ENCODE measurements around the gene ZNF429.

Gene ZNF429

GRCh38 chr19:21587117-21587461 lies 81.7 kb downstream of the ZNF429 start:
- H3K36me3 ChIP-seq (ENCODE audit: insufficient read depth): no peaks in the 10 kb centered on the region
- TF ChIP-seq, protein P1, sequence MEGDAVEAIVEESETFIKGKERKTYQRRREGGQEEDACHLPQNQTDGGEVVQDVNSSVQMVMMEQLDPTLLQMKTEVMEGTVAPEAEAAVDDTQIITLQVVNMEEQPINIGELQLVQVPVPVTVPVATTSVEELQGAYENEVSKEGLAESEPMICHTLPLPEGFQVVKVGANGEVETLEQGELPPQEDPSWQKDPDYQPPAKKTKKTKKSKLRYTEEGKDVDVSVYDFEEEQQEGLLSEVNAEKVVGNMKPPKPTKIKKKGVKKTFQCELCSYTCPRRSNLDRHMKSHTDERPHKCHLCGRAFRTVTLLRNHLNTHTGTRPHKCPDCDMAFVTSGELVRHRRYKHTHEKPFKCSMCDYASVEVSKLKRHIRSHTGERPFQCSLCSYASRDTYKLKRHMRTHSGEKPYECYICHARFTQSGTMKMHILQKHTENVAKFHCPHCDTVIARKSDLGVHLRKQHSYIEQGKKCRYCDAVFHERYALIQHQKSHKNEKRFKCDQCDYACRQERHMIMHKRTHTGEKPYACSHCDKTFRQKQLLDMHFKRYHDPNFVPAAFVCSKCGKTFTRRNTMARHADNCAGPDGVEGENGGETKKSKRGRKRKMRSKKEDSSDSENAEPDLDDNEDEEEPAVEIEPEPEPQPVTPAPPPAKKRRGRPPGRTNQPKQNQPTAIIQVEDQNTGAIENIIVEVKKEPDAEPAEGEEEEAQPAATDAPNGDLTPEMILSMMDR (conservative IDR thresholded peaks at IDR 0.05; ENCODE audit: low read depth, low read length): no peak
- H3K4me1 ChIP-seq (ENCODE audit: low read depth, poor library complexity, severe bottlenecking): no peaks in the 10 kb centered on the region
- no peaks in the 10 kb centered on the region for H4K20me1 ChIP-seq (ENCODE audit: insufficient read depth)
- no peaks in the 10 kb centered on the region for H3K79me2 ChIP-seq (ENCODE audit: insufficient read depth, low read depth)
- no peaks in the 10 kb centered on the region for H3K27me3 ChIP-seq (ENCODE audit: insufficient read depth, low read depth)
- no peak overlapping the region for H3K9ac ChIP-seq
- H3K27ac ChIP-seq: no peak overlapping the region
- no peak overlapping the region for H3K4me2 ChIP-seq
- no peak overlapping the region for H2AFZ ChIP-seq (ENCODE audit: low read depth)
- no peak overlapping the region for H3K4me3 ChIP-seq (IDR thresholded peaks at IDR 0.05; ENCODE audit: insufficient read depth, low read depth, low read length)

GRCh38 chr19:21587549-21587948 lies 82.1 kb downstream of the ZNF429 start:
- Histone ChIP-seq H3K27me3 (ENCODE audit: insufficient read depth, low read depth) (no peaks in the 10 kb centered on the region), H3K9ac (no peak overlapping the region), H3K27ac (no peak overlapping the region), H2AFZ (ENCODE audit: low read depth) (no peak overlapping the region), H3K36me3 (ENCODE audit: insufficient read depth) (no peaks in the 10 kb centered on the region), H3K4me2 (no peak overlapping the region), H3K4me1 (ENCODE audit: low read depth, poor library complexity, severe bottlenecking) (no peaks in the 10 kb centered on the region), H3K79me2 (ENCODE audit: insufficient read depth, low read depth) (no peaks in the 10 kb centered on the region), H4K20me1 (ENCODE audit: insufficient read depth) (no peaks in the 10 kb centered on the region), H3K4me3 (IDR thresholded peaks at IDR 0.05; ENCODE audit: insufficient read depth, low read depth, low read length) (no peak overlapping the region)
- TF ChIP-seq, protein P1 (conservative IDR thresholded peaks at IDR 0.05; ENCODE audit: low read depth, low read length): no peak

DNA sequence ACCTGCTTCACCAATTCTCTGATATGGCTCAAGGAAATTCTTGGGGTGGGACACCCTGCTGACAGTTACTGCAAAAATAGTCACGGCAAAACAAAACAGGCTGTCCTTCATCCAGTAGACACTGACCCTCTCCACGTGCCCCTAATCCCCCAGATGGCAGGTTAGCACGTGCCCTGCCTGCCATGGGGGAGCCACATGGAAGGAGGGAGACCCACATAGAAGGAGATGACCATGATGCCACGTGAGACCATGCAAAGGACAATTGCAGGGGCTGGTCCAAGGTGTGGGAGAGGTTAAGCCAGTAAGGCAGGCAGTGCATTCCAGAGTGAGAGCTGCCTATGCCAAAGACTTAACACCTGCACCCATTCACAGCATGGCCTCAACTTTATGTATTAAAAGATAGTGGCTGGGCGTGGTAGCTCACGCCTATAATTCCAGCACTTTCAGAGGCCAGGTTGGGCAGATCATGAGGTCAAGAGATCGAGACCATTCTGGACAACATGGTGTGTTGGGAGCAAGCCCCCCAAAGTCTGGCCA lies 82.7 kb downstream of the ZNF429 start:
- TF ChIP-seq, protein P1 (conservative IDR thresholded peaks at IDR 0.05; ENCODE audit: low read depth, low read length): no peak
- H3K36me3 ChIP-seq (ENCODE audit: insufficient read depth): no peaks in the 10 kb centered on the region
- H4K20me1 ChIP-seq (ENCODE audit: insufficient read depth): no peaks in the 10 kb centered on the region
- H3K4me2 ChIP-seq: no peak overlapping the region
- no peaks in the 10 kb centered on the region for H3K27me3 ChIP-seq (ENCODE audit: insufficient read depth, low read depth)
- no peaks in the 10 kb centered on the region for H3K79me2 ChIP-seq (ENCODE audit: insufficient read depth, low read depth)
- no peak overlapping the region for H2AFZ ChIP-seq (ENCODE audit: low read depth)
- no peaks in the 10 kb centered on the region for H3K4me1 ChIP-seq (ENCODE audit: low read depth, poor library complexity, severe bottlenecking)
- no peak overlapping the region for H3K4me3 ChIP-seq (IDR thresholded peaks at IDR 0.05; ENCODE audit: insufficient read depth, low read depth, low read length)
- H3K9ac ChIP-seq: no peak overlapping the region
- H3K27ac ChIP-seq: no peak overlapping the region

DNA sequence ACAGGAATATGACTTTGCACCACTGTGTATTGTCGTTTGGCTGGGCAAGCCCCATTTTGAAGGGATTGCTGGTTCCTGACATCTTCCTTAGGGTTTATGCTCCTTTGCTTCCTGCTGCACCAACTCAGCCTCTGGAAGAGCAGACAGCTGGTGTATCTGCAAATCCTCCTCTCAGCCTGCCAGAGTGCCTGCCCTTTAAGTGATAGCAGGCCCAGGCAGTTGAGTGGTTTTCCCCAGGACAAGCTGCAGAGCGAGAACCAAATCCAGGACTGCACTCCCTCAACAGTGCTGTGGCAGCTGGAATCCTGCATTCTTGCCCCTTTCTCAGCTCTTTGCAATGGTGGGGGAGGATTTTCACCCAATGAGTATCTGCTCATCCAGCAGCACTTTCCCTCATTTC lies 85.5 kb downstream of the ZNF429 start:
- TF ChIP-seq, protein P1 (conservative IDR thresholded peaks at IDR 0.05; ENCODE audit: low read depth, low read length): no peak
- Histone ChIP-seq H3K27ac (no peak overlapping the region), H2AFZ (ENCODE audit: low read depth) (no peak overlapping the region)

More for the DNA sequence above, 85.5 kb downstream of the ZNF429 start:
- no peak overlapping the region for H3K4me2 ChIP-seq
- no peak overlapping the region for H3K9ac ChIP-seq
- H4K20me1 ChIP-seq (ENCODE audit: insufficient read depth): no peaks in the 10 kb centered on the region
- no peaks in the 10 kb centered on the region for H3K36me3 ChIP-seq (ENCODE audit: insufficient read depth)
- H3K79me2 ChIP-seq (ENCODE audit: insufficient read depth, low read depth): no peaks in the 10 kb centered on the region
- no peaks in the 10 kb centered on the region for H3K4me1 ChIP-seq (ENCODE audit: low read depth, poor library complexity, severe bottlenecking)
- no peak overlapping the region for H3K4me3 ChIP-seq (IDR thresholded peaks at IDR 0.05; ENCODE audit: insufficient read depth, low read depth, low read length)
- no peaks in the 10 kb centered on the region for H3K27me3 ChIP-seq (ENCODE audit: insufficient read depth, low read depth)

All from KMS-11 (cell line).